NCI-H2227 treated with DMSO at 0.1 percent for 48 hours (cell line): ENCODE results near the gene NUDT16L1.
"Not testable (repeated sequence)": the region's sequence is repeated elsewhere in the genome, so short reads cannot be mapped to it uniquely, and the experiment has no call there.

Experiments used
- DNase-seq: peaks from one replicate; lab custom pipeline; 2025; lab: John Stamatoyannopoulos, UW

NUDT16L1 gene

DNA sequence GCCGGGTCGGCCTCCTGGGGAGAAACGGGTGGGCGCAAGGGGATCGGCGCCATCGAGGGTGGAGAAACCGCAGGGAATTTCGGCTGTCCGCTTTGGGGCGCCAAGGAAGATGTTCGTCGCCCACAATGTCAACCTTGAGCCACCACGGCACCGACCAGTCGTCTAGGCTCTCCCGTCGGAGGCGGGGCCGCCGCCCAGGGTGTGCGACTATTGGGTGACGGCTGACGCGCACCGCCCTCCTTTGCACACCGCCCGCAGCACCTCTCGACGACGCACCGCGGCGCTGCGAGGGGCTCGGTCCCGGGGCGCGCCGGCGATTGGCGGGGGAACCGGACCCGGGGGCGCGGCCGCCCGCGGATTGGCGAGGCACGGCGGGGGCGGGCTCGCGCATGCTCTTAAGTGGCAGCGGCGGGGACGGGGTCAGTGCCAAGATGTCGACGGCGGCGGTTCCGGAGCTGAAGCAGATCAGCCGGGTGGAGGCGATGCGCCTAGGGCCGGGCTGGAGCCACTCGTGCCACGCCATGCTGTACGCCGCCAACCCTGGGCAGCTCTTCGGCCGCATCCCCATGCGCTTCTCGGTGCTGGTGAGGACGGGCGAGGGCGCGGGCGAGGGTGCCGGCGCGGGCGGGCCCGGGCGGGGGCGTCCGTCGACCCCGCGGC, at the start of gene NUDT16L1:
Gene NUDT16L1 (plus strand): TSS at position 267 of the 660 bp plus-strand sequence. CDS start 165 bp downstream, at position 432.
- DNase-seq: peak; percentile 93

DNA sequence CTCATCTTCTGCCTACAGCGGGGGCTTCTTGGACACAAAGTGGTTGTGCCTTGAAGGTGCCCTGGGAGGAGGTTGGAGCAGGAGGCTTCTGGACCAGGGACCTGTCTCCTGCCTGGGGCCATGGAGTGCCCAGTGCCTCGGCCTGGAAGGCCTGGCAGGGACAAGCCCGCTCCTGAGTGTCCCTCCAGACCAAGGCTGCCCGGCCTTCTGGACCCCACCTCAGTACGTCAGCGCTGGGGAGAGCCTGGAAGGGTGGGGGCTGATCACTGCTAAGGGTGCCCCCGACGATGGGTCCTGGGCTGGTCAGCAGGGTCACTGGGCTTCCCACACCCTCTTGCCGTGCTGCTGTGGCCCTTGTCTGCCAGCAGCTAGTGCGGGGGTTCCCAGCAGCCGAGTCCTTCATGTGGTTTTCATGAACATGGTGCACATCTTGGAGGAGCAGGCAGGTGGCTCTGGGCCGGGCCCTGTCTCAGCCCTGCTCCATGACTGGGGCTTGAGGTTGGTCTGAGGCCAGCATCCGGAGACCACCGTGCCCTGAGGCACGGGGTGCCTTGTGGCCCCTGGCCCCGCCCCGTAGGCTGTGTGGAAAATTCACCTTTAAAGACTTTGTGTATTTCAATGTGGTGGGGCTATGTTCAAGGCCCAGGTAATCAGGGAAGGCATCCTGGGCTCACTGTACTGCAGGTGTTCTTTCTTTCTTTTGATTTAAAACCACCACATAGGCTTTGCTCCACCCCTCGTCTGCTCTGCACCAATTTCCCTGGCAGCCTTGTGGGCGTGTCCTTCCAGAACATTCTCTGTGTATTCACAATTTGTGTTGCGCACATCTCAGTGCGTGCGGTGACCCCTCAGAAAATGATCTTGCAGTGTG, 46.4 kb upstream of the NUDT16L1 start:
- DNase-seq: no peak

DNA sequence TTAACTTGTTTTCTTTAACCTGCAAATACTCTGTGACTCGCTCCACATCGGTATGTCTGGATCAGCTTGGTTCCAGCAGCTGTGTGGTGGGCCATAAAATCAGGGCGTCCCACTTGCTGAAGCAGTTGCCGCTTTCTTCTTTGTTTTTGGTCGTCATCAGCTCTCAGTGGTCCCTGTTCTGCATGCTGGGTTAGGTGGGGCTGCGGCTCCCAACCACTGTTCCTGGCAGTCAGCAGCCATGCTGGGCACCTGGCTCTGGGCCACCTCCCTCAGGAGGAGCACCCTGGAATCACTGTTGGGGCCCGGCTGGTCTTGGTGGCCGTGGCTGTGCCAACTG, 45.8 kb upstream of the NUDT16L1 start:
- no peak for DNase-seq

DNA sequence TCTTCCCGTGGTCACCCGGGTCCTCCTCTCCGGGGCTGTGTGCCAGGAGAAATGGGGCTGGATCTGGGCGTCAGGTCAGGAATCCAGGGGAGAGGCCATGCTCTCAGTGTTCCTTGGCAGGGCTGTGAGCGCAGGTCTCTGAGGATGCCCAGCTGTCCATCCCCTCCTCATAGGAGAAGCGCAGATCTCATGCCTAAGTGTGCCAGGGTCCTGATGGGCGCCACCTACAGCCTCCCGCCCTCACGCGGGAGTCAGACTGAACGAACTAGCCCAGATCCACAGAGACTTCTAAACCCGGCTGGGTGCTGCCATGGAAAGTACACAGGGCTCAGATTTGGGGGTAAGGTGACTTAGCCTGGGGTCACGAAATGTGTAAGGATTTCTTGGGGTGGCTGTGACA, 44.4 kb upstream of the NUDT16L1 start:
- no peak for DNase-seq

DNA sequence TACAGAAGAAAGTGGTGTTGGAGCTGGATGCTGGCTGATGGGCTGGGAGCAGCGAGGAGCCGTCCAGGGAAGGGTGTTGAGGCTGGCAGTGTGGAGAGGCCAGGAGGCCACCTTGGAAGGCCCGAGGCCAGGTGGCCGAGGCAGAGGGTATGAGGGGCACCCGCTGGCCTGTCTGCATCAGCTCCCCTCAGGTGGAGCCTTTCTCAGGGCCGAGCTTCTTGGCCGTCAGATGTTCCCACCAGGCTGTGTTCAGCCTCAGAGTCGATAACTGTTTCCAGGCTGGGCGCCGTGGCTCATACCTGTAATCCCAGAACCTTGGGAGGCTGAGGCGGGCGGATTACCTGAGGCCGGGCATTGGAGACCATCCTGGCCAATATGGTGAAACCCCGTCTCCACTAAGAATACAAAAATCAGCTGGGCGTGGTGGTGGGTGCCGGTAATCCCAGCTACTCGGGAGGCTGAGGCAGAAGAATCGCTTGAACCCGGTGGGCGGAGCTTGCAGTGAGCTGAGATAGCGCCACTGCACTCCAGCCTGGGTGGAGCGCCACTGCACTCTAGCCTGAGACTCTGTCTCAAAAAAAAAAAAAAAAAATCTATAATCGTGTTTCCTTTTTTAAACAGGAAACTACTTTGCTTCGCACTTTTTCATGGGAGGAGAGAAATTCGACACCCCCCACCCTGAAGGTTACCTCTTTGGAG, 43.5 kb upstream of the NUDT16L1 start:
- no peak for DNase-seq

DNA sequence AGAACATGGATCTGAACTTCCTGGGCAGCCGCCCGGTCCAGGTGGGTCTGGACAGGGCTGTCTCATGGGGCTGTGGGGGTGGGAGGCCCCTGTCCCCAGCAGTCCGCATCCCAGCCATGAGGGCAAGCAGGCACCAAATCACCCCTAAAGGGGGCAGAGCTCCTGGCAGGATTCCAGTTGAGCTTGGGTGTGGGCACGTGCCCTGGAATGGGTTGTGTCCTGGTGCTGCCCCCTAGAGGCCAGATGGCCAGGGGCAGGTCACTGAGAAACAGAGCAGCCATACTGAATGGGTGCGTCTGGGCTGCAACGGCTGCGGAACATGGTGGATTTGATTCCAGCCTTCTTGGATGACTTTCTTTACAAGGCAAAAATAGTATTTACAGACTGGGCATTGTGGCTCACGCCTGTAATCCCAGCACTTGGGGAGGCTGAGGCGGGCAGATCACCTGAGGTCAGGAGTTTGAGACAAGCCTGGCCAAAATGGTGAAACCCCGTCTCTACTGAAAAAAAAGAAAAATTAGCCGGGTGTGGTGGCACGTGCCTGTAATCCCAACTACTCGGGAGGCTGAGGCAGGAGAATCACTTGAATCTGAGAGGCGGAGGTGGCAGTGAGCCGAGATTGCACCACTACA, 42.8 kb upstream of the NUDT16L1 start:
- DNase-seq: not testable (repeated sequence)

DNA sequence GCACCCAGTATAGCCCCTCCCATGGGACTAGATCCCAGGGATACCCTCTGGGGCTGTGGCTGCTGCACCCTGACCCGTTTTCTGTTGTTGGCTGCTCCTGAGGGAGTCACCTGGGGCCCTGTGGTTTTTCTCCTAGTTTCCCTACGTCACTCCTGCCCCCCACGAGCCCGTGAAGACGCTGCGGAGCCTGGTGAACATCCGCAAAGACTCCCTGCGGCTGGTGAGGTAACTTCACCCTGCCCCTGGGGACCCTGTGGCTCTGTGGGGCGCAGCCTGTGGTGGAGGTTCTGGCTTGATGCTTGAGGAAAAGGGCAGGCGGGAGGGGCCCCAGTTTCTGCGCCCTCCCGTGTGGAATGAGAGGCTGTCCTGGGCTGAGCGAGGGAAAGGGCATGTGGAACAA, 41.5 kb upstream of the NUDT16L1 start:
- no peak for DNase-seq

DNA sequence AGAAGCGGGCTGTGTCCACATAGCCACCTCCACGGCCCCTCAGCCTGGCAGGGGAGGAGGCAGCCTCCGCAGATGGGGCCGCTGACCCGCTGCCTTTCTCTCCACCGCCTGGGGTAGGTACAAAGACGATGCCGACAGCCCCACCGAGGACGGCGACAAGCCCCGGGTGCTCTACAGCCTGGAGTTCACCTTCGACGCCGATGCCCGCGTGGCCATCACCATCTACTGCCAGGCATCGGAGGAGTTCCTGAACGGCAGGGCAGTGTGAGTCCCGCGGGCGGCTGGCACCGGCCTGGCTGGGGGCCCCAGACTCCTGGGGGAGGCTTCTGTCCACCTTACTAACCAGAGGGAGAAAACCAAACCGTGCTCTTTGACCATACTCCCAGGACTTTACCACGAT, 40.8 kb upstream of the NUDT16L1 start:
- DNase-seq: no peak

DNA sequence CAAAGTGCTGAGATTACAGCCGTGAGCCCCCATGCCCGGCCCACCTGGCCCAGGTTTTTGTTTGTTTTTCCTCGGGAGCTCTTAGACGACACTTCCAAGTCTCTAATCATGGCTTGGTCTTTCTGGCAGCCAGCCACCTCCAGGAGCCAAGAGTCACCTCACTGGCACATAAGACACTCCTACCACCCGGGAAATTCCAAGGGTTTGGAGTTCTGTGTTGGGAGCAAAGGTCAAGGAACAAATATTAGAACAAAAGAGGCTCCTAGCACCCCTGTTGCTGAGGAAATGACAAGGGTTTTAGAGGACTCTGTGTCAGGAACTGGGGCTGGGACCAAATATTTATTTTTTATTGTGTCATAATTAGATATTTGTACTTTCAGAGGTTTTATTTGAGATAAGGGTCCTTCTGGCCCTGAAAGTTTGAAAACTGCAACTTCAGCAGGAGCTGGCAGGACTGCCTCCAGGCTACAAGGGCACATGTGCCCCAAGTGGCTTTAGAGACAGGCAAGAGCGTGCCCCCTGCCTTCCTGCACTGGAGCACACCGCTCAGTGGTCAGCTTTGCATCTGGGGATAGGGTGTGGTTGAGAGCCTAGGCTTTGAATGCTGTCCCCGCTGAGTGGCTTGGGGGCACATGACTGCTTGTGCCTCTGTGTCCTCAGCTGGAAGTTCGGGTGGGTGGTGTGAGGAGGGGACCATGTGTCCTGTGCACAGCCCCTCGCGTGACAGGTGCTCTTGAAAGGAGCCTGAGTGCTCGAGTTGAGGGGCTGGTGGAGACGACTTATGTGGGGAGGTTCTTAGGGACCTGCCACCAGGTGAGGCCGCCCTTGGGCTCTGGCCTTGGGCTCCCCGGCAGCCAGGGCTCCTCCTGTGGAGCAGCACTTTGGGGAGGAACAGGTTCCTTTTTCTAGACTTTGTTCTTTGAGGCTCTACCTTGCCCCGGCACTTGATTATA, 39.1 kb upstream of the NUDT16L1 start:
- no peak for DNase-seq

DNA sequence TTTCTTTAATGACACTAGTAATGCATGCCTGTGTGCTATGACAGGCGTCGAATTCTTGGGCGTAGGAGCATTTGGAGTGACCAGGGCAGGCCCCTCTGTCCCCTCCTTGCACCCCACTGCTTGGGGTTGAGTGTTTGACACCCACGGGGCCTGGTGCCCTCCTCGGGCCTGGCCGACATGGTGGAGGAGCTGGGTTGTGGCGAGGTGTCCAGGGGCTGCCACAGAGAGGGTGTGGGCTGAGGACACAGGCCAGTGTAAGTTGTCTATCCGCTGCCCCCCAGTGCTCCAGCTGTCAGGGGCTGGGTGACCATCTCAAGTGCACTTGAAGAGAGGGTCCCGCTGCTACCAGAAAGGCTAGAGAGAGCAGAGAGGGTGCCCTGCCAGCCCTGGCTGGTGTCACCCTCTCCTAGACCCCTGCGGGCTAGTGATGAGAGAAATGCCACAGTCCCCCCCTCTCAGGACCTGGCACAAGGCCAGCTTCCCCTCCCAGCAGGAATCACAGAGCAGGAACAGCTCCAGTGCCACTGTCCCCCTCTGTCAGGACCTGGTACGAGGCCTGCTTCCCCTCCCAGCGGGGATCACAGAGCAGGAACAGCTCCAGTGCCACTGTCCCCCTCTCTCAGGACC, 38.3 kb upstream of the NUDT16L1 start:
- DNase-seq: no peak

DNA sequence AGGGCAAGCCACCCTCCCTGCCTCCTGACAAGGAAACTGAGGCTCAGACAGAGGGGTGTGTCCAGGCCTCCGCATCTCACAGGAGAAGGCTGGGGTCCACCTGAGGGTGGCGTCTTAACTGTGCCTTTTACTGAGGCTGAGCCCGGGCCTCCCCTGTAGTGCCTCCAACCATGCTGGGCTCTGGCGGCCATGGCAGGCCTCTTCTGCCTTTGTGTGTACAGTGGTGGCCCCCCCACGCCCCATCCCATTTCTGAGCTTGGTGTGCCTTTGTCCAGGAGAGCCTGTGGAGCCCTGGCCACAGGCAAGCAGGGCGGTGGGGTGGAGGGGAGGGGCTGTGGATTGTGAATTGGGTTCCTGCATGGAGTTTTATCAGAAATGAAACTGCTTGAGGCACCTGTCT, 37.6 kb upstream of the NUDT16L1 start:
- no peak for DNase-seq

DNA sequence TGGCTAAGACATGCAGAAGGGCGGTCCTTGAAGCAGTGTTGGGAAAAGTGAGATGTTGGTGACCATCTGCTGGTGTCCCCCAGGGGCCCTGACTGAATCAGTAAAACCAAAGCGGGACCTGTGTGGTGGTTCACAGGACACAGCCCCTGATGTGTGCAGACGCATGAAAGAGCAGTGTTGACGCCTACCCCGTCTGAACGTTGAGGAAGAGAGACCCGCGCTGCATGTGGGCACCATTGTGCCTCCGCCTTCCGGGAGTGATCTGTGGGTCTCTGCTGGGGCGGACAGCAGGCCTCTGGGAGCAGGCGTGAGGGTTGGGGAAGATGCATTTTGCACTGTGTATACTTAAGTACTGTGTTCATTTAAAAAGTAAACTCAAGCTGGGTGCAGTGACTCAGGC, 37.1 kb upstream of the NUDT16L1 start:
- DNase-seq: no peak

DNA sequence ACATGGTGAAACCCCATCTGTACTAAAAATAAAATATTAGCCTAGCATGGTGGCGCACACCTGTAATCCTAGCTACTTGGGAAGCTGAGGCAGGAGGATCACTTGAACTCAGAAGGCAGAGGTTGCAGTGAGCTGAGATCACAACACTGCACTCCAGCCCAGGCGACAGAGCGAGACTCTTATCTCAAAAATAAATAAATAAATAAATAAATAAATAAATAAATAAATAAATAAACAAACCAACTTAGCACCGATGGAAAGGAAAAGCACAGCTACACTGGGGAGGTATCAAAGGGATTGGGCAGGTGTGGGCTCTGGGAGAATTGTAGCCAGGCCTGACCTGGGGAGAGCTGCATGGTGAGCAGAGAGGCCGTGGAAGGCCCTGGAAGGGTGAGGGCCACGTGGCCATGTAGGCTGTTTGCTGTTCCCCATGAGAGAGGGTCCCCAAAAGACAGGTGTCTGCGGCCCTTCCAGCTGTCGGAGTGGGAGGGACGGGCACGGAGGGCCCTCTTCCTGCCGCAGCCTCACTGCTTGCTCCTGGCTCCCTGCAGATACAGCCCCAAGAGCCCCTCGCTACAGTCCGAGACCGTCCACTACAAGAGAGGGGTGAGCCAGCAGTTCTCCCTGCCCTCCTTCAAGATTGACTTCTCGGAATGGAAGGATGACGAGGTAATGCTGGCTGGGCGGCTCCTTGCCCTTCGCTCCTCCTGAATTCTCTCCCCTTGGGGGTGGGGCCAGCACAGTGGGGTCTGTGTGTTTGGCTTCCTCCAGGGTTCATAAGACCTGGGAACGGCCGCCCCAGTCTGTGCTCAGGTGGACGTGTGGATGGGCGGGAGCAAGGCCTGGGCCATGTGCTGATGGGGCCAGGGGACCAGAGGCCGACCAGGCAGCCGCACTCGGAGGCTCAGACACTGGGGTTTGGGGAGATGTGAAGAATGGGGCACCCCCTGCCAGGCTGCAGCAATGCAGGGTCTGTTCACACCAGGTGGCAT, 36.4 kb upstream of the NUDT16L1 start:
- DNase-seq: no peak

DNA sequence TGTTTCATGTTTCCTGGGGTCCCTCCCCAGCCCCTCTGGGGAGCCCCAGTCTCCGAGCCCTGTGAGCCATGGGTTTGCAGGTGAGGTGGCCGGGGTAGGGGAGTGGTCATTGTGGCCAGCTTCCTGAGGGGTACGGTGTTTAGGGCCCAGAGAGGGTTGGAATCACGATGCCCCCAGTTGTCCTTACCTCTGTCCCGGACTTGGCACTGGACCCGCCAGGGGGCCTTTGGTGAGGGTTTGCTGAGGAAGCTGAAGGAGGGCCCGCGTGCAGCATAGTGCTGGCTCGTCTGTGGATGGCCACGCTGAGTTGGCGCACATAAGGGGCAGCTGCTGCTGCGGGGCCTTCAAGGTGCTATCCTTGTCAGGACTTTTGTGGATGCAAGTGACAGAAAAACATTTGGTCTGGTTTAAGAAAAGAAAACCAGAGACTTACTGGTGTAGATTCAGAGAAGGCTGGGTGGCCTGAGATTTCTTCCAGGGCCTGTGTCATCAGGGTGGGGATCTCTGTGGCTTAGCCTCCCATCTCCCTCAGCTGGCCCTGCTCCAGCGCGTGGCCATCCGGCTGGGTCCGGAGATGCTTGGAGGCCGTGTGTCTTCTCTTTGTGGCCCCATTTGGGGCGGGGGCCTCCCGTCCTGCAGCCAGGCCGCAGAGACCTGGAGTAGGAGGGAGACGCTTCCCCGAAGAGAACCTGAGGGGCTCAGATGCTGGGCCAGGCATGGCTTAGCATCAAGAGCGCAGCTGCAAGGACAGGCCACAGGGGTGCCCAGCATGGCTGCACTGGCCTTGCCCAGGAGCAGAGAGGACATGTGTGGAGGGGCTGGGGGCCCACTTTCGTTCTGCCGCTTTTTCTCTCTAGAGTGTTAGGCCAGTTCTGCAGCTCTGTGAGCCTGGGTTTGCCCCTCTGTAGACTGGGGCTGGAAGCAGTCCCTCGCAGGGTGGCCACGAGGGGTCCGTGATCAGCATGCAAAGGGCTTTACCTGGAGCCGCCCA, 33.7 kb upstream of the NUDT16L1 start:
- DNase-seq: no peak

DNA sequence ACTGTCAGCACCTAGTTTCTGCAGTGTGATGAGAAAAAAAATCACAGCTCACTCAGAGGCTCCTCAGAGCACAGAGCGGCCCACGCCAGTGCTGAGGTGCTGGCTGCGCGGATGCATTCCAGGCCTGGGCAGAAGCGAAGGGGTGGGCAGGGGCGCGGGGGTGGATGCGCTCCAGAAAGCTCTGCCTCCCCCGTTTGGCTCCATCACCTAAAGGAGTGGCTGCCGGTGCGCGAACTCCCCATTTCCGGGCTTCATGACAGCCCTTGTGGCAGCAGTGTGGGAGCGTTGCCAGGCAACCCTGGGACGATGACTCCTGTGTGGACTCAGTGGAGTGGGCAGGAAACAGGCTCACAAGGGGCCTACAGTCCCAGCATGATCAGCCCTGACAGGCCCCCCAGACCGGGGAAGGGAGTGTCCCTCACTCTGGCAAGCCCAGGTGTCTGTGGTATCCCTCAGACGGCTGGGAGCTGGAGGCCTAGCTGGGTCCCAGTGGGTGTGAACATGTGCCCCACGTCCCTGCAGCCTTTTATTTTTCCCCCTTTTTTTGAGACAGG, 32.8 kb upstream of the NUDT16L1 start:
- peak; percentile 15 for DNase-seq

DNA sequence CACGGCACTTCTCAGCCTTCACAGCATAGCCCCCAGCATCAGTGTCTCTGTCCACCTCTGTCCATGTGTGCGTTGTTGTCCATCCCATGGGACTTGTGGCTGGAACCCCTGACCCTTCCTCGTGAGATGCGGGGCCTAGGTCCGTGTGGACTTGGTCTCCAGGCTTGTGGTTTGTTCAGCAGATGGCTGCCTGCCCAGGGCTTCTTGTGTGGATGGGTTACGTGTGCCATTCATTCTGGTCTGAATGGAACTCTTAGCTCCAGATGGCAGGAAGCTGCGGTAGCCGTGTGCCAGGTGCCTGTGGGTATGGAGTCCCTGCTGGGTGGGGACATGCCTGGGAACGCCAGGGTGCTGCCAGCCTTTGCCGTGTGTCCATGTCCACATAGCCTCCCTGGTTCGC, 31.7 kb upstream of the NUDT16L1 start:
- DNase-seq: no peak

DNA sequence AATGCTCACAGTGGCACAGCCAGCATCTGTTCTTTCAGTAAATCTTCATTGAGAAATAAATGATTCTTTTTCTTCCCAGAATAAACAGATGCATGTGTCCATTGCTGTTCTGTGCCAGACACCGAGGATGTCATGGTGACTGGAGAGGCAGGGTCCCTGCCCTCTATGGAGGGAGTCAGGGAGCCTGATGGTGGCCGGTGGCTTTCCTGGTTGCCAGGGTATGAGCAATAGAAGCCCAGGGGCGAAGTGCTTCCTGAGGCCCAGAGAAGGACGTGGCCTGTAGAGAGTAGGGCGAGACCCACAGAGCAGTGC, 29.9 kb upstream of the NUDT16L1 start:
- DNase-seq: no peak

DNA sequence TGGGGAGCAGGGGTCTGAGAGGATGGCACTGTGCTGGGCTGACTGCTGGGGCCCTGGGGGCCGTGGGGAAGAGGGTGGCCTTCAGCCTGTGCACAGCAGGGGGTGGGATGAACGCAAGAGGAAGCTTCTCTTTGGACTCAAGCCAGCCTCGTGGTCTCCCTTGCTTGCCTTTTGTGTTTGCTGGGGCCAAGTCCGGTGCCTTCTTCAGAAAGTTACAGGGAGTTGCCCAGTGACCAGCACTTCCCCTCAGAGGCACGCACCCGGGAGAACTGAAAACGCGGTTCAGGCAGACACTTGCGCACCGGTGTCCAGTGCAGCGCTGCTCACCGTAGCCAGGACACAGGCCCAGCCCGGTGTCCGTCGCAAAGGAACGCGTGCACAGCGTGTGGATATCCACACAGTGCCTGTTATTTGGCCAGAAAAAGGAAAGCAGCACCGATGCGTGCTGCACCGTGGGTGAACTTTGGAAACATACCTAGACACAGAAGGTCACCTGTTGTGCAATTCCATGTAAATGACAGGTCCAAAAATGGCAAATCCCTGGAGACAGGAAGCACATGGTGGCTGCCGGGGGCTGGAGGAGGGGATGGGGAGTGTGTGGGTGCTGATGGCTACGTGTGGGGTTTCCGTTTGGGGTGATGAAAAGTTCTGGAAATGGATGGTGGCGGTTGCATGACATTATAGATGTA, 29.4 kb upstream of the NUDT16L1 start:
- DNase-seq: no peak
